Posterior cingulate gyrus (tissue), 11 donors: ENCODE data around the gene AP3M1.
"Not testable (repeated sequence)": the region's sequence is repeated elsewhere in the genome, so short reads cannot be mapped to it uniquely, and the experiment has no call there.

Source experiments
- DNase-seq, 10 donors: peaks; one replicate each; pipeline versions ENCODE4 v3.0.0 to v3.0.0-alpha.2; 2020 to 2021; ENCODE audit warnings: mixed read lengths in 3 of 10
- intact Hi-C: fragments of 100-400 bp; cut with DNase I; formaldehyde crosslinking; loops from one replicate; pipeline ENCODE4 v1.15.1; 2023

The AP3M1 gene

DNA sequence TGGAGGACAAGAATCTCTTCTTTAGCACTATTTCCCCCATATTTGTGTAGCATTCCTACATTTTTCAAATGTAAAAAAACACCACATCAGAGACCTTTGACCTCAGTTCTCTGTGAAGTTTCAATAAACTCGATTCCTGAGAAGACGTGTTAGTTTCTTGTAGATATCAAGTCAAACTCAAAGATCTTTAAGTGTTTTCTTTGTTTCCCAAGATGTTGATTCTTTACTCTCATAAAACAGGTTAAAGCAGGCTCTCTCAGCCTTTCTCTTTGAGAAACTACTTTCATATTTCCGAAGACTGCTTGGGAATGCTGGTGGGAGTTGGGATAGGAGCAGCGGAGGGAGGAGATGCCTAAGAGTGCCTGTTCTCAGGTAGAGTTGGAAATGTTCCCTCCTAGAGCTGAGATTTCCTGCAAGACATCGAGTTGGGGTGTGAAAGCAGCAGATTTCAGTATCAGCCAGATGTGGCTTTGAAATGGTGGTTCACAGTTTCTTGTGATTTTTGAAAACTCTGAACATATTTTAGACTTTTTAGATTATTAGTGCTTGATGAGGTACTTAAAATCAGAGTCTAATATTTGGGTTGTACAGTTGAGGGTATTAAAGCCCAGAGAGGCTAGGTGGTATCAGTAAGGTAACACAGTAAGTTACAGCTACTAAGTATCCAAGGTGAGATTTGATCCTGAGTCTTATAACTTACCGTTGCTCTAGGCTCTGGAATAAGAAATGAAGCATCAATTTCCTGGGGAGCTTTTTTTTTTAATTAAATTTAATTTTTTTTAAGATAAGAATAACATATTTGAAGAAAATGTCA is 14.3 kb upstream of the AP3M1 start:
- DNase-seq = no peak
- intact Hi-C loops = no loop called here

DNA sequence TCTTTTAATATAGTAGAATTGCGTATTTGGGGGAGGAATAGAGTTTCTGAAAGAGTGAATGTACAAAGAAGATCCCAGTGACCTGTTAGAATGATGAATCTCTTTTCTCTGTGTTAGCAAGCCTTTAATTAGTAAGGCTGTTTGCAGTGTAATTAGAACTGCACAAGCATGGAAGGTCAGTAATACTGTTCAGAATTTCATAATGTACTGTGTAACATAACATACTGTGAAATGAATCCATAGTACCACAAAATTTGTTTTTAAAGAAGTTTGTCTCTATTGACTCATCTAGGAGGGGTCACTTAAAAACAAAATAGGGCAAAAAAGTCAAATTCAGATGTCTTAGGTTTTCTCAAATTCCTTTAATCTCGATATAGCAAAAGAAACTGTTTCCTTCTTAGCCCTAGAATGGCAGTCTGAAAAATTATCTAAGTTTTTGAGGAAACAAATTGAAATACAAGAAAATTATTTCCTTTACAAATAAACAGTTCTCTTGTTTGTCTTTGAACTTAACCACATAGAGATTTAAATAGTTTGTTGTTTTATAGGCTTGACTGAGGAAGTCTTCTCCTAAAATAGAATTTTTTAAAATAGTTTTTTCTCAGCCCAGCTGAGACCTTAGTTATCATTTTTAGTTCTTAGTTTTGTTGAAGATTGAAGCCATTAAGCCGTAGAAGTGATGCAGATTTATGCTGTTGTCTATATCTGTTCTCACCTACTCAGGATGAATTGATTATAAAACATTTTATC is 12.9 kb upstream of the AP3M1 start:
- no peak for DNase-seq
- intact Hi-C loops = no loop called here

DNA sequence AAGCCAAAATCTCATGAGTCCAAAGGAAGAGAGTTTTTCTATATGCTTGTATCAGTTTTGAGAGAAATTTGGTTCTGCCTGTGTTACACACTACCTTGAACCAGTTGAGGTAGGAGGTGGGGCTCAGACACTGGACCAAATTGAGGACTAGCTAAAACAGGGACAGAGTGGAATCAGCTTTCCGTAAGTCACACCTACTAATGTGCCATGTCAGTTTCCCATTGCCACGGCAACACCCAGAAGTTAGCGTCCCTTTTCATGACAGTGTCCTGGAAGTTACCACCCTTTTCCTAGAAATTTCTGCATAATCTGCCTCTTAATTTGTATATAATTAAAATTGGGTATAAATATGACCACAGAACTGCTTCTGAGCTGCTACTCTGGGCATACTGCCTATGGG is 9.4 kb upstream of the AP3M1 start:
- intact Hi-C loops = no loop called here

DNA sequence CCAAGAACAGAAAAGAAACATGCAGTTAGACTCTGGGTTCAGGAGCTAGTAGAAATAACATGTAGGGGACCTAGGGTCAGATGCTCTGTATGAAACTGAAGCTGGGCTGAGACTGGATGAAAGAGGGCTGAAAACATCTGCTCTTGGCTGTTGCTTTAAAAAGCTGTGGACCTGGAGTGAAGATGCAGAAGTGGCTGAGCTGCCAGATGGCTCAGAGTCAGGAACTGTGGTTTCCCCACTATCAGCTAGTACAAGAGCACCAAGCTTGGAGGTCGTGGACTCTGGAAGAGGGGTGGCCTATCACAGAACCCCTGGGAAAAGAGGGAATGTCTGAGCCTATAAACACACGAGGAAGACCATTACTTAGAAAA is 6.3 kb upstream of the AP3M1 start:
- intact Hi-C loops = no loop called here
- DNase-seq = no peak

More for the DNA sequence above, 9.4 kb upstream of the AP3M1 start:
- DNase-seq = no peak

DNA sequence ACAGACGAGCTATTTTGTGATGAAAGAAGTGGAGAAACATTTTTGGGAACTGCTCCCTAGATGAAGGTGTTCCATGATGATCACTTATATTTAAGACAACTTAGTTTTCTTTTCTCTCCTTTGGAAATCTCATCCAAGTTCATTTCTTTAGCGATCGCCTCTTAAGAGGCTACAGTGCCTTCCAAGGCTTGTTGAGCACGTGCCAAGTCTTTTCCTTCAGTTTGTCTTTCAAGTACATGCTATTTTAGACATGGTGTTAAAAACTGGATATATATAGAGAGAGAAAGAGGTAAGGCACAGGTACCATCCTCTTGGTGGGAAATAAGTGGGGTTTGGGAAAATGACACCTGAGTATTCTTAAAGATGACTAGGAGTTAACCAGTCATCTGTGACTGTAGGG is 3.0 kb upstream of the AP3M1 start:
- intact Hi-C loops = no loop called here
- no peak for DNase-seq

DNA sequence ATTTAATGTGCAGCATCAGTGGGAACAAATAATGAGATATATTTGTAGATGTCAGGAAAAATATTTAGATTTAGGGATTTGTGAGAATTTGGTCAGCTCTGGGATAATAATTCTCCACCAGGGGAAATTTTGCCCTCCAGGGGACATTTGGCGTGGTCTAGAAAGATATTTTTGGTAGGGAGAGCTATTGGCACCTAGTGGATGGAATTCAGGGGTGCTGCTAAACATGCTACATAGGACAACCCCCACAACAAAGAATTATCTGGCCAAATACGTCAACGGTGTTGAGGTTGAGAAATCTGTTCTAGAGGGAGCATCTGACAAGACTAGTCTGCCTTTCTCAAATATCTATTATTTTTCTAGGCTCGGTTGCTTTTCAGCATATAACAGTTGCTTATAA is 2.5 kb upstream of the AP3M1 start:
- intact Hi-C loops = no loop called here
- no peak for DNase-seq

DNA sequence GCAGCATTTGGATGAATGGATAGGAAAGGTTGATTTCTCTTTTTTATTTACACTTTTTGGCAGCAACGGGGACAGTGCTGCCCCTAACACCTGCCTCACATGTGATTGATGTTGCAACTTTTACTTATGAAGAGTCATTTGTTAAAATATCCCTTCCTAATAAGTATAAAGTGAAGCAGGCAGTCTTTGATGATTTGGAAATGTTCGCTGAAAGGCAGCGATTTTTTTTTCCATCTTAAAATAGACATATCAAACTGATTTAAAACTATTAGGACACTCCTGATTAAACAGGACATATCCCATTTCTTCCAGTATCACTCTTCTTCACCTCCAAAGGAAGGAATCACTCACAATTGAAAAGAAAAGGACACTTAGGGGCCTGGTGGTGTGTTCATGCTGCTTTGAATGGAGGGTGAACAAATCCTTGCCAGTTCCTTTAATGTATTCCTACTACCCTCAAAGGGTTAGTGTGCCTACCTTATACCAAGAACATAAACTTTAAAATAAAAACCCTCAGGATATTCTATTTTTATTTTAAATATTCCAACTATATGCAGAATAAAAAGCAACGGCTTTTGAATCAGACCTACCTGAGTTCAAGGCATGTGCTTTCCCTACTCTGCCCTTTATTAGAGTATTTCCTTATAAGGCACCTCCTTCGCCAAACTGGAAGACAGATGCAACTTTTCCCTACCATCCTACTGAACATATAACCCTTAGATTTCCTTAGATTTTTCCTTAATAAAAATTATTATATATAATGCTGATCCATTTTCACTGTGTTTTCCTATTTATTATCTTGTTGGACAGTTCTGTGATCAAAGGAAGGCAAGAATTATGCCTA is 1.5 kb upstream of the AP3M1 start:
- intact Hi-C loops = loop anchor here (2.0 kb wide), 1 partner anchor 25 kb away; no protein-coding TSS in a partner anchor
- DNase-seq = no peak

DNA sequence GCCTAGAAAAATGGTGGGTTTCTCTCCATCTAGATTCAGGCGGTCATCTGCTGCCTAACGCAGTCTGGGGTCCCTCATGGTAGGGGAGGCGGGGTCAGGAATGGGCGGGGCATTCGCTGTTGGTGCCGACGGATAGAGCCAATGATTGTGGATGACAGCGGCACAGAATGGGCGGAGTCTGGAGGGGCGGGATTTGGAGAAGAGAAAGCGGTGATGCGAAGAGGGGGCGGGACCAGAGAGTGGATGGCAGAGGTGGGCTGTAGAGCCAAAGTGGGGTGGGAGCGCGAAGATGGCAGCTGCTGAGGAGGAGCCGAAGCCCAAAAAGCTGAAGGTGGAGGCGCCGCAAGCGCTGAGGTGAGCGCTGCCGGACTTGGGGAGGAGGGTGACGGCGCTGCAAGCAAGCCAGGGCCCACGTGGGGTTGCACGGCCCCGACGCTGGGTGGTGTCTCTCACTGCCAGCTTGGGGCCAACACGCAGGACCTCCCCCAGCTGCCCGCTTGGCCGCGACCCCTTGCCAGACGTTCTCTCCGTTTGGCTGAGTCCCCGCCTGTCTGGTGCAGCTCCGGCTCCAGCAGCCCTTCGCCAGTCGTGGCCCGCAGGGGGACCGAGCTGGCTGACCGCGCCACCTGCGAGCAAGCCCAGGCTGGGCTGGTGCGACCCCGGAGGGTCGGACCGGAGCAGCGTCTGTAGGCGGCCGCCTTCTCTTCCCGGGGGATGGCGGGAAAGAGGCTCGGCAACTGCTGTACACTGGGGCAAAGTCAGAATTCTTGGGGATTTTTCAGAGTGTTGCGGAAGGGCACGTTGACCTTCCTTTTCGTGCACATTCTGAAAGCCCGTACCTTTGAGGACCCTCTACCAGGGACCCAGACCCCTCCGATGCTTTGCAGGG is 606 bp upstream of the AP3M1 start, which contains the start of gene ADK:
Gene ADK (plus strand): TSS at position 232 of the 889 bp plus-strand sequence. CDS start 58 bp downstream, at position 290.
- intact Hi-C loops = loop anchor here (2.0 kb wide), 1 partner anchor 26 kb away; no protein-coding TSS in a partner anchor
- DNase-seq = peak; percentile 97 to 100 (median 99)

DNA sequence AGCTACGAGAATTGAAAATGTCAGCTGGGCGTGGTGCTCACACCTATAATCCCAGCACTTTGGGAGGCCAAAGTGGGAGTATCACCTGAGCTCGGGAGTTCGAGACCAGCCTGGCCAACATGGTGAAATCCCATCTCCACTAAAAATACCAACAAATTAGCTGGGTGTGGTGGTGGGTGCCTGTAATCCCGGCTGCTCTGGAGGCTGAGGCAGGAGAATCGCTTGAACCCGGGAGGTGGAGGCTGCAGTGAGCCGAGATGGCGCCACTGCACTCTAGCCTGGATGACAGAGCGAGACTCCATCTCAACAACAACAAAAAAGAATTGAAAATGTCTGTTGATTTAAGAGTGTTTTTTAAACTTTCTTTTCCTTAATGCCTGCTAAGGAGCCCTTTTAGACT is 3.6 kb downstream of the AP3M1 start:
- DNase-seq, intact Hi-C loops: not testable (repeated sequence)

DNA sequence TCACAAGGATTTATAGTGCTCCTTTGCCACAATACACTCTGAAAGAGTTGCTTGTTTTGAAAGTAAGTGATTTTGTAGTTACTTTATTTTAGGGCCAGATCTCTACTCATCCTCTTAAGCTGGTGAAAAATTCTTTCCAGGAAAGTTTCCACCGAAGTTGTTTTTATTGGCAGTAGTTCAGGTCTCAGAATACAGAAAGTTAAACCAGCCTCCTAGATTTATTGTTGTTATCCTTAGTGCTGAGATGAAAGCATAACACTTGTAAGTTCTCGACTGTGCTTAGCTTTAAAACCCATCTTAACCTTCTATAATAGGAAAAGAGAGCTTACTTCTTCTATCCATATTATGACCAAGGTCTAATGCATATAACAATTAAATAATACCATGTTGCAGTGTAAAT is 5.5 kb downstream of the AP3M1 start:
- no peak for DNase-seq
- intact Hi-C loops = no loop called here

DNA sequence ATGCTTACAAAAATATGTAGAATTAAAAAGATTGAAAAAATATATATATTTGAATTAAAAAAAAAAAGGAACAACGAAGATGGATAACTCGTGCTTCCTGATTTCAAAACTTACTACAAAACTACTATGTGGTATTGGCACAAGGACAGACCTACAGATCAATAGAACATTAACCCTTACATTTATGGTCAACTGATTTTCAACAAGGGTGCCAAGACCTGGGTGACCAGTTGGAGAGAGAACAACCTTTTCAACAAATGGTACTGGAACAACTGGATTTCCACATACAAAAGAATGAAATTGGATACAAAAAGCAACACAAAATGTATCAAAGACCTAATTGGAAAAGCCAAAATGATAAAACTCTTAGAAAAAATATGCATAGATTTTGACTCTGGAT is 10.1 kb downstream of the AP3M1 start:
- intact Hi-C loops = no loop called here
- DNase-seq = no peak

DNA sequence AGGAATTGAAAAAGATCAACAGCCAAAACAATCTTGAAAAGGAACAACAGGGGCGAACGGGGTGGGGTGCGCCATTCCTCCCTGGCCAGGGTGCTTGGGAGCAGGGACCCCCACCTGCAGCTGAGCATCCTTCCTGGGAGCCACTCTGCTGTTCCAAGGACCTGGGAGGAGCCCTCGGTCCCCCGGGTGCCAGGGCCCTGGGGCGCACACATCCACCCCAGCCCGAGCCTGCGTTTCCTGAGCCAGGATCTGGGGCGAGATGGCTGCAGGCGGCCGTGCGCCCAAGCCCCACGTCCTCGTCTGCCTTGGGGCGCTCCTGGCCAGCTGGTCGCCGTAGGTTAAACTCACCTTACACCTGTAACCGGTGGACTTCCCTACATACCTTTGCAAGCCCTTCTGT is 10.6 kb downstream of the AP3M1 start:
- peak in 1 of 10 donors; percentile 71 for DNase-seq
- intact Hi-C loops = no loop called here

DNA sequence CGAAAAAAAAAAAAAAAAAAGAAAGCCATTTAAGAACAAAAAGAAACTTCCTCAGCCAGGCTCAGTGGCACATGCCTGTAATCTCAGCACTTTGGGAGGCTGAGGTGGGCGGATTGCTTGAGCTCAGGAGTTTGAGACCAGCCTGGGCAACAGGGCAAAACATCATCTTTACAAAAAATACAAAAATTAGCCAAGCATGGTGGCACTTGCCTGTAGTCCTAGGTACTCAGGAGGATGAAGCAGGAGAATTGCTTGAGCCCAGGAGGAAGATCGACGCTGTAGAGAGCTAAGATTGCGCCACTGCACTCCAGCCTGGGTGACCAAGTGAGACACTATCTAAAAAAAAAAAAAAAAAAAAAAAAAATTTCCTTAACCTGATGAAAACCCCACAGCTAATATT is 12.0 kb downstream of the AP3M1 start:
- DNase-seq, intact Hi-C loops: not testable (repeated sequence)

DNA sequence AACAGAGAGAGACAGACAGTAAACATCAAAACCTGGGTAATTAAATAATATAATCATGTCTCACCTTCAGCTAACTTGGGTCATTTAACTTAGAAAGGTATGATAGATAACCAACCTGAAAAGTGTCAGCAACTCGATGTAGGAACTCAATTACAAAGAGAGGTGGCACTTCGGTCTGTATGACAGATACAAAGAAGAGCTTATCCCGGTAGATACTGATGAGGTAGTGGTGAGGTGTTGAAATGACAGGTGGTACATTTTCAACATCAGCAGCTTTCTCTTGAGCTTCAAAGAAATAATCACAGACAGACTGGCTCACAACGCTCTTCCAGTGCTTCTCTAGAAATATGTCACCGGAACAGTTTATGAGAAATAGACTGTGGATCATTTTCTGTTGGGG is 12.6 kb downstream of the AP3M1 start:
- no peak for DNase-seq
- intact Hi-C loops = no loop called here

DNA sequence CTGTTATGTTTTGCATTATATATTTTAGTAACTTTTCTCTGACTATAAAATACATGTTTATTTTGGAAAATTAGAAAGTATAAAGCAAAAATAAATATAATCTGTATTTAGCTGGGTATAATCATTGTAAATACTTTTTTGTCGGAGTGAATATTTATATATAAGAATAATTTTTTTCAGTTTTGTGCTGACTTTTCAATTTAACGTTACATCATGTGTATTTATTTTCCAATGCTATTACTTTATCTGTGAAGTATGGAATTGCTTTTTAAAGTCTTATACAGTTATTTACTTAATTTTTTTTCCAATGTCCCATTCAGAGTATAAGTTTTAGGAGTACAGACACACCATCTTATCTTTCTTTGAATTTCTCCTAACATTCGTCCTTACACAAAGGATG is 15.2 kb downstream of the AP3M1 start:
- intact Hi-C loops = no loop called here
- no peak for DNase-seq

DNA sequence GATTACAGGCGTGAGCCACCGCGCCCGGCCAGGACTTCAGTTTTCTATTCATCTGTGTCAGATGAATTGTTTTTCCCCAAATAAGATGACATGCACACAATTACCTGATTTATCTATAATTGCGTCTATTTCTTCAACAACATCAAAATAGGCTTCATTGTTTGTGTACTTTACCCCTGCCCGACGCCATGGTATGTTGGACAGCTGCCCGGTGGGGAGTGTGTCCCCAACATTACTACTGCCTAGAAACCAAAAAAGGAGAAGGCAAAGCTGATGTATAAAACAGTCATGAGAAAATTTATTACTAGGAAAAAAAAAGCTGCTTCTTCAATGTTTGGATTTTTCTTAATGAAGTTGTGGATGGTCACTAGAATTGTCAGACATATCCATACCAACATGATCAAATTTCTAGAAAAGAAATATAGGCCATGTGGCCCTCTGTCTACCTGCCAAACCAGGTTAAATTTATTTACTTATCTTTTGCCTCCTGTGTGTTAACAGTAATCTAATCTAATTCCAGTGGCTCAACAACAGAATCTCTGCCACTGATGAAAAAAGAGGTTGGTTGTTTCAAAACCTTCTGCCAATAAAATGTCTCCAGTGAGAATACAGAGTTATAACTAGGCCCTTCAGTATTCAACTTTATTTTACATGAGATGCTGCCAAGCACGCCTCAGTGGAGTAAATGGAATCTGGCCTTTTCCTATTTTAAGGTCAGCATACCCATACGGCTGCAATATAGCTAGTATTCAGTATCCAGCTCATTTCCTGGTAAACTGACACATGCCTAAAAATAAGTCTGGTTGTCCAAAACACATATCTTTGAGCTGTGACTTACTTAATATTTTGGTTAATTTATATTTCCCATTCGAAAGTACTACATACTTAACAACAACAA is 16.5 kb downstream of the AP3M1 start:
- intact Hi-C loops = no loop called here
- DNase-seq = no peak

DNA sequence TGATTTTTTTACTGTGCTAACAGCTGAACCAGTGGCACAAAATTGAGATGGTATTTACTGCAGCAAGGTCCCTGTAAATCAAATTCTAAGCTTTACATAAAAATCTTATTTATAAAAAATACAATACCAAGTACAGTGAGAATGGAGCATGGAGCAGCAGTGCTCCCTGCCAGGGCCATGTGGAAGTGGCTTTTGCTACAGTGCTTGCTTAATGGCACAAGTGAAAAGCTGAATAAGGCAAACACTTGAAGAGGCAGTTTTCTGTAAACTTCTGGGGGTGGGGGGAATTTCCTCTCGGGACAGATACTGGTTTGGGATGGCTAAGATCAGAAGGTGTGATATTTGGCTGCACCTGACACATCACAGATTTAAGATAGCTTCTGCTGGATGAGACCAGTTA is 27.5 kb downstream of the AP3M1 start:
- intact Hi-C loops = no loop called here
- no peak for DNase-seq

DNA sequence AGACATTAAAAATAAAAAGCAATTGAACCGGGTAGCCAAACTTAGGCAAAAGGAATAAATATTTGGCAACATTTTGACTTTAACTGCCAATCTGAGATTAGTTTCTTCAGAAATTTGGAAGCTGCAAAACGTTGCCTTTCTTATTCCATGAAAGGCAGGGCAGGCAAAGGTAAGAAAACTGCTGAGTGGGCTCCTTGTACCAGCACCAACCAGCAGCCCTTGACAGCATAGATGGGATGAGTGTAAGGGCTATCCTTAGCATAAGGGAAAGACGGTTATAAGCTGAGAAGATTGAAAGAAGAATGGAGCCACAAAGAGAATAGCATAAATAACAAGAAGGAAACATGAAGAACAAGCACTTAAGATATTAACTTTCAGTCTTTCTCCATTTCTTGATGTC is 28.6 kb downstream of the AP3M1 start:
- intact Hi-C loops = no loop called here
- DNase-seq = no peak

DNA sequence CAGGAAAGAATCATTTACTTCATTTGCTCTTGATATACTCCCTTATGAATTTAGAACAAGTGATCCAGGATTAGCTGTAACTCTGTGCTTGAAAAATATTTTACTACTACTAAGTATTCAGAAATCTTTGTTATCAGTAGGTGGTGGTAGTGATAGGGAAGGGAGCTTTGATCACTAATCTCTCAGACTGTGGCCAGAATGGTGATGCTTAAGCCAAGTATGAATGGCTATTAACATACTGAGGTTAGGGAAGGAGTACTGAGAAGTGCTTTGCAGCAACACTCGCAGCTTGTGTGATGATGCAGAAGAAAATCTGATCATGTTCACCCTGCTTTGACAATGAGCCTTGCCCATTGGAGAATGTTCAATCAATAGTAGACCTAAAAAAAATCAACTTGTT is 29.3 kb downstream of the AP3M1 start:
- DNase-seq = no peak
- intact Hi-C loops = no loop called here
